HepG2 (cell line): ENCODE results near the gene ANKRD1. TPM values are rescaled to one million over a fixed set of nuclear protein-coding genes. Genes with fewer than 3 reads are reported as not detected.
A peak's percentile ranks its signal among the peaks of the same experiment; 100 is the strongest.

Experiments
- ATF1 ChIP-seq: IDR thresholded peaks from 2 replicates; pipeline ENCODE4 v1.6.1; 2016; ENCODE audit warnings: mild to moderate bottlenecking, control low read depth
- CBFB ChIP-seq: sonication (generic); formaldehyde crosslinking; IDR thresholded peaks from 2 replicates; pipeline ENCODE4 v1.4.0; 2020; ENCODE audit warnings: missing genetic modification reagents
- FOXA1 ChIP-seq, 2 experiments: fragments of 450-650 bp in 1 of 2; sonication (generic) in 1 of 2; formaldehyde crosslinking in 1 of 2; IDR thresholded peaks; 2 replicates each; pipeline versions ENCODE4 v1.4.0 to v1.6.1; 2016 to 2020; ENCODE audit warnings: missing genetic modification reagents in 1 of 2
- KDM4B ChIP-seq: sonication (generic); formaldehyde crosslinking; IDR thresholded peaks from 2 replicates; pipeline ENCODE4 v1.4.0; 2020; ENCODE audit warnings: missing genetic modification reagents
- NFKB2 ChIP-seq: sonication (generic); formaldehyde crosslinking; IDR thresholded peaks from 2 replicates; pipeline ENCODE4 v1.4.0; 2020; ENCODE audit warnings: missing genetic modification reagents, borderline replicate concordance
- ZKSCAN8 ChIP-seq: IDR thresholded peaks from 2 replicates; pipeline ENCODE4 v1.6.1; 2016; ENCODE audit warnings: borderline replicate concordance, missing genetic modification reagents, missing compliant biosample characterization
- ZNF143 ChIP-seq: sonication (generic); formaldehyde crosslinking; IDR thresholded peaks from 2 replicates; pipeline ENCODE4 v1.4.0; 2020; ENCODE audit warnings: missing genetic modification reagents
- ZNF337 ChIP-seq: sonication (generic); formaldehyde crosslinking; IDR thresholded peaks from 2 replicates; pipeline ENCODE4 v1.5.1; 2020; ENCODE audit warnings: missing genetic modification reagents, low read depth, mild to moderate bottlenecking, borderline replicate concordance
- ZNF550 ChIP-seq: sonication (generic); formaldehyde crosslinking; IDR thresholded peaks from 2 replicates; pipeline ENCODE4 v1.4.0; 2020; ENCODE audit warnings: mild to moderate bottlenecking, missing genetic modification reagents, borderline replicate concordance
- ZNF552 ChIP-seq: sonication (generic); formaldehyde crosslinking; IDR thresholded peaks from 2 replicates; pipeline ENCODE4 v1.9.0; 2022; ENCODE audit warnings: missing genetic modification reagents, mild to moderate bottlenecking, borderline replicate concordance
- ZNF652 ChIP-seq: IDR thresholded peaks from 2 replicates; pipeline ENCODE4 v1.6.1; 2016; ENCODE audit warnings: low read depth, borderline replicate concordance
- ZSCAN30 ChIP-seq: sonication (generic); formaldehyde crosslinking; IDR thresholded peaks from 2 replicates; pipeline ENCODE4 v1.5.0; 2020; ENCODE audit warnings: mild to moderate bottlenecking, missing genetic modification reagents
- polyA plus RNA-seq, 8 experiments: library from polyadenylated mRNA; depleted of rRNA in 3 of 8; stranded (reverse) in 7 of 8; unstranded in 1 of 8; fragments of >200 nt; fragmentation: Illumina TruSeq in 4 of 8; extraction: Trizol in 4 of 8; gene quantifications; 2 replicates each; pipeline versions ENCODE4 v1.2.1 to v1.2.3, GENCODE V29; 2011 to 2016; ENCODE audit warnings: low read depth in 4 of 8, missing spikeins in 1 of 8, mixed read lengths in 1 of 8; ENCODE audit not compliant: insufficient read depth in 1 of 8
- total RNA-seq, 5 experiments: library from RNA; depleted of rRNA; stranded (reverse); fragments of >200 nt; fragmentation: Illumina TruSeq; extraction: Trizol; gene quantifications; 2 replicates each; pipeline ENCODE4 v1.2.3, GENCODE V29; 2016; ENCODE audit warnings: low read depth in 1 of 5
- TF ChIP-seq, protein P1 (sequence below): sonication (generic); formaldehyde crosslinking; IDR thresholded peaks from 2 replicates; pipeline ENCODE4 v1.5.1; 2020; ENCODE audit warnings: mild to moderate bottlenecking, missing genetic modification reagents, moderate library complexity
- TF ChIP-seq, protein P2 (sequence below): sonication (generic); formaldehyde crosslinking; IDR thresholded peaks from 2 replicates; pipeline ENCODE4 v1.4.0; 2020; ENCODE audit warnings: missing genetic modification reagents

Gene ANKRD1
- total and polyA plus RNA-seq, 2 of the 13 experiments (the other 11 are each of a cell fraction or from before 2014, with no cell fraction given): 19.4 to 41.8 TPM

DNA sequence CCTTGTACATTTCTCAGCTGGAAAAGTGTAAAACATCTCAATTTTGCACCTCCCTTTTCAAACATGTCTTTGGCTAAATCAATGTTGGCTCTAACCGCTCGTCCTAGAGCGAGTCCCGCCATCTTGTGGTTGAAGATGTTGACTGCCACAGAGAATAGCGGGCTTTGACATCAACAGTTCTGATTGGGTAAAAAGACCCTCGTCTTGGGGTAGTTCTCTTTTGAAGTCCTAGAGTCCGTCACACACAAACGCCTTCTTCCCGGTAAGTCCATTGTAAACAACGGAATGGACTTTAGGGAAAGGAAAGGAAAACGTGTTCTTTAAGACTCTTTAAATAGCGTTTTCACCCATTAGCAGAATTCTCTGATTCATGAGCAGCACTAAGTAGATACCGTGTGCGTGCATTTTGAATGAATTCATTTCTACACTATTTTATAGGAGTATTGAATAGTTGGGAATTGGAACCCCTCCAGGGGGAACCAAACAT, 49.6 kb downstream of the ANKRD1 start (continued):
- TF ChIP-seq, protein P1, sequence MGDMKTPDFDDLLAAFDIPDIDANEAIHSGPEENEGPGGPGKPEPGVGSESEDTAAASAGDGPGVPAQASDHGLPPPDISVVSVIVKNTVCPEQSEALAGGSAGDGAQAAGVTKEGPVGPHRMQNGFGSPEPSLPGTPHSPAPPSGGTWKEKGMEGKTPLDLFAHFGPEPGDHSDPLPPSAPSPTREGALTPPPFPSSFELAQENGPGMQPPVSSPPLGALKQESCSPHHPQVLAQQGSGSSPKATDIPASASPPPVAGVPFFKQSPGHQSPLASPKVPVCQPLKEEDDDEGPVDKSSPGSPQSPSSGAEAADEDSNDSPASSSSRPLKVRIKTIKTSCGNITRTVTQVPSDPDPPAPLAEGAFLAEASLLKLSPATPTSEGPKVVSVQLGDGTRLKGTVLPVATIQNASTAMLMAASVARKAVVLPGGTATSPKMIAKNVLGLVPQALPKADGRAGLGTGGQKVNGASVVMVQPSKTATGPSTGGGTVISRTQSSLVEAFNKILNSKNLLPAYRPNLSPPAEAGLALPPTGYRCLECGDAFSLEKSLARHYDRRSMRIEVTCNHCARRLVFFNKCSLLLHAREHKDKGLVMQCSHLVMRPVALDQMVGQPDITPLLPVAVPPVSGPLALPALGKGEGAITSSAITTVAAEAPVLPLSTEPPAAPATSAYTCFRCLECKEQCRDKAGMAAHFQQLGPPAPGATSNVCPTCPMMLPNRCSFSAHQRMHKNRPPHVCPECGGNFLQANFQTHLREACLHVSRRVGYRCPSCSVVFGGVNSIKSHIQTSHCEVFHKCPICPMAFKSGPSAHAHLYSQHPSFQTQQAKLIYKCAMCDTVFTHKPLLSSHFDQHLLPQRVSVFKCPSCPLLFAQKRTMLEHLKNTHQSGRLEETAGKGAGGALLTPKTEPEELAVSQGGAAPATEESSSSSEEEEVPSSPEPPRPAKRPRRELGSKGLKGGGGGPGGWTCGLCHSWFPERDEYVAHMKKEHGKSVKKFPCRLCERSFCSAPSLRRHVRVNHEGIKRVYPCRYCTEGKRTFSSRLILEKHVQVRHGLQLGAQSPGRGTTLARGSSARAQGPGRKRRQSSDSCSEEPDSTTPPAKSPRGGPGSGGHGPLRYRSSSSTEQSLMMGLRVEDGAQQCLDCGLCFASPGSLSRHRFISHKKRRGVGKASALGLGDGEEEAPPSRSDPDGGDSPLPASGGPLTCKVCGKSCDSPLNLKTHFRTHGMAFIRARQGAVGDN (CRISPR knock-in tag): no peak
- TF ChIP-seq ZKSCAN8 (peak; percentile 14), ATF1 (CRISPR knock-in tag) (0 out of 2 replicates have a peak, but pooled peaks have one; percentile 42), FOXA1 (IDR thresholded peaks at IDR 0.05) (no peak), FOXA1 (CRISPR knock-in tag; IDR thresholded peaks at IDR 0.05) (0 out of 2 replicates have a peak, but pooled peaks have one; percentile 32), ZNF552 (no peak), ZNF652 (CRISPR knock-in tag) (no peak), ZNF143 (CRISPR knock-in tag) (no peak), ZNF550 (CRISPR knock-in tag) (no peak), NFKB2 (CRISPR knock-in tag) (no peak), ZSCAN30 (CRISPR knock-in tag) (peak; percentile 43; the same call in 1 of the 2 replicates), ZNF337 (CRISPR knock-in tag) (peak; percentile 88), KDM4B (no peak), CBFB (no peak)
- TF ChIP-seq, protein P2, sequence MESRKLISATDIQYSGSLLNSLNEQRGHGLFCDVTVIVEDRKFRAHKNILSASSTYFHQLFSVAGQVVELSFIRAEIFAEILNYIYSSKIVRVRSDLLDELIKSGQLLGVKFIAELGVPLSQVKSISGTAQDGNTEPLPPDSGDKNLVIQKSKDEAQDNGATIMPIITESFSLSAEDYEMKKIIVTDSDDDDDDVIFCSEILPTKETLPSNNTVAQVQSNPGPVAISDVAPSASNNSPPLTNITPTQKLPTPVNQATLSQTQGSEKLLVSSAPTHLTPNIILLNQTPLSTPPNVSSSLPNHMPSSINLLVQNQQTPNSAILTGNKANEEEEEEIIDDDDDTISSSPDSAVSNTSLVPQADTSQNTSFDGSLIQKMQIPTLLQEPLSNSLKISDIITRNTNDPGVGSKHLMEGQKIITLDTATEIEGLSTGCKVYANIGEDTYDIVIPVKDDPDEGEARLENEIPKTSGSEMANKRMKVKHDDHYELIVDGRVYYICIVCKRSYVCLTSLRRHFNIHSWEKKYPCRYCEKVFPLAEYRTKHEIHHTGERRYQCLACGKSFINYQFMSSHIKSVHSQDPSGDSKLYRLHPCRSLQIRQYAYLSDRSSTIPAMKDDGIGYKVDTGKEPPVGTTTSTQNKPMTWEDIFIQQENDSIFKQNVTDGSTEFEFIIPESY (CRISPR knock-in tag): peak; percentile 45; the same call in 1 of the 2 replicates
